Thyroid gland (tissue), 4 donors: ENCODE data around the gene SESN3. TPM values are rescaled to one million over a fixed set of nuclear protein-coding genes. Genes with fewer than 3 reads are reported as not detected.

Source experiments
- DNase-seq, 2 donors: peaks; one replicate each; pipeline ENCODE4 v3.0.0-alpha.2; 2019
- H3K27ac ChIP-seq, 3 donors: fragments of 200-600 bp; sonication (generic); 1 replicate in 2 of 3; 2 replicates in 1 of 3; pipeline ENCODE4 v1.5.1; 2016 to 2019; ENCODE audit warnings: mild to moderate bottlenecking in 1 of 3, moderate library complexity in 1 of 3
- H3K27me3 ChIP-seq: fragments of 200-600 bp; sonication (generic); one replicate; pipeline ENCODE4 v1.5.1; 2019
- H3K36me3 ChIP-seq, 2 donors: fragments of 200-600 bp; sonication (generic); one replicate each; pipeline ENCODE4 v1.5.1; 2016 to 2019
- H3K4me1 ChIP-seq, 2 donors: fragments of 200-600 bp; sonication (generic); one replicate each; pipeline ENCODE4 v1.5.1; 2017 to 2019
- H3K4me3 ChIP-seq, 3 donors: fragments of 200-600 bp; sonication (generic); replicated peaks in 1 of 3; 1 replicate in 2 of 3; 2 replicates in 1 of 3; pipeline ENCODE4 v1.5.1; 2016; ENCODE audit warnings: mild to moderate bottlenecking in 1 of 3
- H3K9me3 ChIP-seq: fragments of 200-600 bp; sonication (generic); one replicate; pipeline ENCODE4 v1.5.1; 2017
- CTCF ChIP-seq, 6 experiments: fragments of 200-600 bp in 3 of 6; fragments of 450-650 bp in 3 of 6; sonication (generic) in 3 of 6; IDR thresholded peaks; one replicate each; pipeline ENCODE4 v1.5.1; 2016 to 2019; ENCODE audit warnings: antibody characterized with exemption in 6 of 6, mild to moderate bottlenecking in 2 of 6, inconsistent platforms in 1 of 6, moderate library complexity in 1 of 6
- POLR2A ChIP-seq, 2 donors: fragments of 450-650 bp; IDR thresholded peaks; one replicate each; pipeline ENCODE4 v1.6.1; 2017; ENCODE audit warnings: antibody characterized with exemption in 2 of 2, mild to moderate bottlenecking in 2 of 2, moderate library complexity in 1 of 2
- WGBS, 2 donors: methylation state at CpG; one replicate each; pipeline ENCODE4 v1.1.5; 2017; 5-methylcytosine and 5-hydroxymethylcytosine counted together
- intact Hi-C: fragments of 100-400 bp; cut with DNase I; formaldehyde crosslinking; loops from one replicate; pipeline ENCODE4 v1.15.1; 2023
- total RNA-seq, 4 donors: library from RNA; depleted of rRNA; stranded (reverse); fragments of >200 nt; gene quantifications; one replicate each; pipeline ENCODE4 v1.2.3, GENCODE V29; 2016

Gene SESN3
- total RNA-seq, 4 donors from 2014 or later, result 54.3 to 82.2 (median 71.8) TPM

DNA sequence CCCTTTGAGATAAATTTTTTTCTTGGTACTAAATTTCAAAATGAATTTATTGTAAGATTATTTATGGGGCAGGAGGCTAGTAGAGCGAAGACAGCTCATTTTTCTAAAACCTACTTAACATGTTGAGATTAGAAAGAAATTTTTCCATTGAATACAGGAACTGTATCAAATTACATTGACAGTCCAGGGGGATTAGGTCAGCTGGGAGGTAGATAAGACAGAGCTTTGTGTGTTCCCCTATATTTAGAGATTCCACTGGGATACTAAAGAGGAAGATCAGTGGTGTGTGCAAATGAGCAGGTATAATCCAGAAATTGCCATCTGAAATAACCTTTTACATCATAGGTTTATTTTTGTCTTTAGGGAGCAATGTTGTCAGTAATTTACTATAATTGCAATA, 109.3 kb downstream of the SESN3 start:
- TF ChIP-seq CTCF (IDR thresholded peaks at IDR 0.05) (no peak), POLR2A (IDR thresholded peaks at IDR 0.05) (no peak)
- WGBS, 2 donors, result 94 to 96% methylated on average over 1 of the region's 1 CpG
- Histone ChIP-seq H3K4me3 (no peak overlapping the region), H3K4me1 (no peaks in the 10 kb centered on the region), H3K9me3 (no peaks in the 10 kb centered on the region), H3K36me3 (no peaks in the 10 kb centered on the region), H3K27me3 (no peaks in the 10 kb centered on the region), H3K27ac (no peak overlapping the region)
- intact Hi-C loops, result no loop called here
- no peak for DNase-seq

GRCh38 chr11:95119361-95120060, 111.5 kb downstream of the SESN3 start:
- no peaks in the 10 kb centered on the region for H3K27me3 ChIP-seq
- no peak for DNase-seq

GRCh38 chr11:95115597-95115996, 115.4 kb downstream of the SESN3 start:
- no peaks in the 10 kb centered on the region for H3K27me3 ChIP-seq
- H3K9me3 ChIP-seq, result no peaks in the 10 kb centered on the region
- 88 to 90% methylated on average over 1 of the region's 1 CpG for WGBS, 2 donors
- H3K4me1 ChIP-seq, result no peaks in the 10 kb centered on the region
- no peak overlapping the region for H3K4me3 ChIP-seq
- no peak overlapping the region for H3K27ac ChIP-seq
- intact Hi-C loops, result no loop called here
- DNase-seq, result no peak
- no peak for TF ChIP-seq POLR2A (IDR thresholded peaks at IDR 0.05)
- H3K36me3 ChIP-seq, result no peaks in the 10 kb centered on the region

More at GRCh38 chr11:95119361-95120060, 111.5 kb downstream of the SESN3 start:
- no peak overlapping the region for H3K27ac ChIP-seq
- TF ChIP-seq CTCF (IDR thresholded peaks at IDR 0.05), result no peak
- TF ChIP-seq POLR2A (IDR thresholded peaks at IDR 0.05), result no peak
- intact Hi-C loops, result no loop called here
- H3K4me3 ChIP-seq, result no peak overlapping the region
- no peaks in the 10 kb centered on the region for H3K36me3 ChIP-seq
- 93 to 100% methylated on average over 2 of the region's 2 CpGs for WGBS, 2 donors
- H3K9me3 ChIP-seq, result no peaks in the 10 kb centered on the region
- H3K4me1 ChIP-seq, result no peaks in the 10 kb centered on the region

Other genes starting within 250 kb of the SESN3 start
- not detected for gene KDM4E, start 205.9 kb downstream of the SESN3 start, total RNA-seq
- not detected for gene KDM4F, start 181.8 kb downstream of the SESN3 start, total RNA-seq
- gene SRSF8, start 164.3 kb downstream of the SESN3 start, total RNA-seq, result 10 to 100 TPM; 42.9 to 53.5 (median 51.8) TPM
- gene ENDOD1, start 141.4 kb downstream of the SESN3 start, total RNA-seq, result 10 to 100 TPM; 31.1 to 52.3 (median 36.8) TPM